ENCODE results near the gene LARP6. TPM values are rescaled to one million over a fixed set of nuclear protein-coding genes. Genes with fewer than 3 reads are reported as not detected.

LARP6 gene
- total and polyA plus RNA-seq, 12 donors = 4.9 to 36.5 (median 9.6) TPM

GRCh38 chr15:70791259-70791658 lies 62.7 kb downstream of the LARP6 start:
- no peak overlapping the region for H3K4me3 ChIP-seq
- intact Hi-C loops (cut with DNase I) = no loop called here
- H3K27ac ChIP-seq = no peak overlapping the region
- H3K9me3 ChIP-seq (replicated peaks in 1 of 3) = no peaks in the 10 kb centered on the region
- TF ChIP-seq CTCF (IDR thresholded peaks at IDR 0.05) = no peak
- no peak for TF ChIP-seq POLR2A (IDR thresholded peaks at IDR 0.05)
- no peaks in the 10 kb centered on the region for H3K27me3 ChIP-seq
- no peaks in the 10 kb centered on the region for H3K4me1 ChIP-seq (replicated peaks in 1 of 2)
- no peak for DNase-seq
- no peaks in the 10 kb centered on the region for H3K36me3 ChIP-seq (replicated peaks in 1 of 2)
- 69 to 75% (median 72%) methylated on average over 3 to 5 of the region's 5 CpGs for WGBS, 4 donors

GRCh38 chr15:70789213-70789612 lies 64.7 kb downstream of the LARP6 start:
- no peak for DNase-seq
- no peaks in the 10 kb centered on the region for H3K9me3 ChIP-seq (replicated peaks in 1 of 3)
- no peak for TF ChIP-seq CTCF (IDR thresholded peaks at IDR 0.05)
- TF ChIP-seq POLR2A (IDR thresholded peaks at IDR 0.05) = no peak
- 79 to 91% (median 83%) methylated on average over 4 of the region's 4 CpGs for WGBS, 4 donors
- H3K4me1 ChIP-seq (replicated peaks in 1 of 2) = no peaks in the 10 kb centered on the region
- intact Hi-C loops (cut with DNase I) = no loop called here
- H3K27ac ChIP-seq = no peak overlapping the region
- H3K36me3 ChIP-seq (replicated peaks in 1 of 2) = no peaks in the 10 kb centered on the region
- no peaks in the 10 kb centered on the region for H3K27me3 ChIP-seq
- H3K4me3 ChIP-seq = no peak overlapping the region

- no peak for TF ChIP-seq CTCF (IDR thresholded peaks at IDR 0.05)
- TF ChIP-seq POLR2A (IDR thresholded peaks at IDR 0.05) = no peak
- WGBS, 4 donors = 76 to 85% (median 80%) methylated on average over 6 of the region's 6 CpGs
- no peaks in the 10 kb centered on the region for H3K9me3 ChIP-seq (replicated peaks in 1 of 3)
- H3K4me3 ChIP-seq = no peak overlapping the region
- DNase-seq = no peak
- H3K27me3 ChIP-seq = no peaks in the 10 kb centered on the region
- no peak overlapping the region for H3K27ac ChIP-seq
- intact Hi-C loops (cut with DNase I) = no loop called here
- H3K4me1 ChIP-seq (replicated peaks in 1 of 2) = no peaks in the 10 kb centered on the region
- H3K36me3 ChIP-seq (replicated peaks in 1 of 2) = no peaks in the 10 kb centered on the region
Observed at GRCh38 chr15:70788114-70789049, 65.6 kb downstream of the LARP6 start.

- no peak for DNase-seq
- Histone ChIP-seq H3K9me3 (replicated peaks in 1 of 3) (no peaks in the 10 kb centered on the region), H3K27me3 (no peaks in the 10 kb centered on the region), H3K4me1 (replicated peaks in 1 of 2) (no peaks in the 10 kb centered on the region), H3K27ac (no peak overlapping the region), H3K4me3 (no peak overlapping the region), H3K36me3 (replicated peaks in 1 of 2) (no peaks in the 10 kb centered on the region)
- intact Hi-C loops (cut with DNase I) = no loop called here
- TF ChIP-seq CTCF (IDR thresholded peaks at IDR 0.05) (no peak), POLR2A (IDR thresholded peaks at IDR 0.05) (no peak)
- 93 to 96% (median 94%) methylated on average over 4 of the region's 4 CpGs for WGBS, 4 donors
Observed at GRCh38 chr15:70786996-70787395, 67.0 kb downstream of the LARP6 start.

Measured in adrenal gland (tissue), 12 donors.